BJ (cell line): Measurements from ENCODE around the gene POF1B. TPM values are rescaled to one million over a fixed set of nuclear protein-coding genes. Genes with fewer than 3 reads are reported as not detected.

Experiments used
- CTCF ChIA-PET: fragments of 350-600 bp; formaldehyde crosslinking; extraction: SDS; loops from one replicate; lab custom pipeline; 2021; ENCODE audit warnings: antibody characterized with exemption, inconsistent platforms; lab: Yijun Ruan, JAX
- POLR2A ChIA-PET: fragments of 300-600 bp; sonication (Branson Sonifier 250); formaldehyde crosslinking; extraction: SDS; loops from one replicate; lab custom pipeline; 2021; ENCODE audit warnings: antibody characterized with exemption; lab: Charles Lee
- DNase-seq: peaks from one replicate; pipeline ENCODE4 v3.0.0-alpha.2; 2011; ENCODE audit warnings: low read depth
- H3K27me3 ChIP-seq: 2 replicates; pipeline ENCODE4 v1.6.0; 2011; ENCODE audit warnings: low read length; ENCODE audit not compliant: control insufficient read depth, insufficient read depth
- H3K36me3 ChIP-seq: 2 replicates; pipeline ENCODE4 v1.5.1; 2011; ENCODE audit warnings: low read length; ENCODE audit not compliant: control insufficient read depth, insufficient read depth
- H3K4me3 ChIP-seq: 2 replicates; pipeline ENCODE4 v1.5.1; 2011; ENCODE audit warnings: low read depth, mild to moderate bottlenecking, control low read depth, low read length
- CTCF ChIP-seq: IDR thresholded peaks from 2 replicates; pipeline ENCODE4 v1.5.1; 2011; ENCODE audit warnings: low read depth, mild to moderate bottlenecking, control low read depth, inconsistent platforms, low read length, moderate library complexity; ENCODE audit not compliant: insufficient read depth
- polyA minus RNA-seq: library from RNA; depleted of rRNA, polyadenylated mRNA; stranded (reverse); fragments of >200 nt; gene quantifications from 2 replicates; pipeline ENCODE4 v1.2.3, GENCODE V29; 2011; rRNA and poly(A)+ RNA removed
- polyA plus RNA-seq: library from polyadenylated mRNA; depleted of rRNA; stranded (reverse); fragments of >200 nt; gene quantifications from 2 replicates; pipeline ENCODE4 v1.2.3, GENCODE V29; 2011; rRNA removed

Gene POF1B, protein sequence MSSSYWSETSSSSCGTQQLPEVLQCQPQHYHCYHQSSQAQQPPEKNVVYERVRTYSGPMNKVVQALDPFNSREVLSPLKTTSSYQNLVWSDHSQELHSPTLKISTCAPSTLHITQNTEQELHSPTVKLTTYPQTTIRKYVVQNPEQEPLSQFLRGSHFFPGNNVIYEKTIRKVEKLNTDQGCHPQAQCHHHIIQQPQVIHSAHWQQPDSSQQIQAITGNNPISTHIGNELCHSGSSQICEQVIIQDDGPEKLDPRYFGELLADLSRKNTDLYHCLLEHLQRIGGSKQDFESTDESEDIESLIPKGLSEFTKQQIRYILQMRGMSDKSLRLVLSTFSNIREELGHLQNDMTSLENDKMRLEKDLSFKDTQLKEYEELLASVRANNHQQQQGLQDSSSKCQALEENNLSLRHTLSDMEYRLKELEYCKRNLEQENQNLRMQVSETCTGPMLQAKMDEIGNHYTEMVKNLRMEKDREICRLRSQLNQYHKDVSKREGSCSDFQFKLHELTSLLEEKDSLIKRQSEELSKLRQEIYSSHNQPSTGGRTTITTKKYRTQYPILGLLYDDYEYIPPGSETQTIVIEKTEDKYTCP
- polyA plus RNA-seq: not detected in 2 replicates
- polyA minus RNA-seq: 0.05 TPM in 1 of 2 replicates, not detected in the other

- ChIA-PET CTCF (no interaction called here), POLR2A (no interaction called here)
- no peaks in the 10 kb centered on the region for H3K36me3 ChIP-seq
Measured at GRCh38 chrX:85379174-85379907, at the start of gene POF1B. Gene POF1B, minus strand, starts transcription at chrX:85379665. Its CDS starts 211 bp downstream, at chrX:85379454.

GRCh38 chrX:85429066-85429465 is 49.6 kb upstream of the POF1B start:
- Histone ChIP-seq H3K27me3 (no peaks in the 10 kb centered on the region), H3K36me3 (no peaks in the 10 kb centered on the region), H3K4me3 (no peak overlapping the region)
- DNase-seq: no peak
- CTCF ChIA-PET: no interaction called here
- TF ChIP-seq CTCF: no peak
- POLR2A ChIA-PET: no interaction called here

More at GRCh38 chrX:85379174-85379907, at the start of gene POF1B:
- TF ChIP-seq CTCF: no peak
- Histone ChIP-seq H3K4me3 (no peak within 1 kb of the TSS), H3K27me3 (no peaks in the 10 kb centered on the region)
- DNase-seq: no peak

- Histone ChIP-seq H3K36me3 (no peaks in the 10 kb centered on the region), H3K4me3 (no peak overlapping the region), H3K27me3 (no peaks in the 10 kb centered on the region)
- POLR2A ChIA-PET: no interaction called here
- no peak for TF ChIP-seq CTCF
- CTCF ChIA-PET: no interaction called here
- no peak for DNase-seq
Measured at GRCh38 chrX:85419293-85419692, 39.8 kb upstream of the POF1B start.

DNA sequence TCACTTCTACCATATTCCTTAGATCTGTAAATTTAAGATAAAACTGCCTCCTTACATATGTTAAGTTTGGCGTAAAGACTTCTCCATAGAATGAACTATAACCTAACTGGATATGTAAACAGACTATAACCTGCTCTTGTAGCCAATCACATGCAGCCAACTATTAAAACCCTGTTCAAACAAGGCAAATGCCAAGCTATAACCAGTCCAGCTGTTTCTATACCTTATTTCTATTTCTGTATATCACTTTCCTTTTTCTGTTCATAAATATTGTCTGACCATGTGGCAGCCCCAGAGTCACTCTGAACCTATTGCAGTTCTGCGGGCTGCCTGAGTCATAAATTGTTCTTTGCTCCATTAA is 12.4 kb upstream of the POF1B start:
- DNase-seq: no peak
- POLR2A ChIA-PET: no interaction called here
- TF ChIP-seq CTCF: no peak
- H3K36me3 ChIP-seq: no peaks in the 10 kb centered on the region
- CTCF ChIA-PET: no interaction called here
- no peak overlapping the region for H3K4me3 ChIP-seq
- no peaks in the 10 kb centered on the region for H3K27me3 ChIP-seq

DNA sequence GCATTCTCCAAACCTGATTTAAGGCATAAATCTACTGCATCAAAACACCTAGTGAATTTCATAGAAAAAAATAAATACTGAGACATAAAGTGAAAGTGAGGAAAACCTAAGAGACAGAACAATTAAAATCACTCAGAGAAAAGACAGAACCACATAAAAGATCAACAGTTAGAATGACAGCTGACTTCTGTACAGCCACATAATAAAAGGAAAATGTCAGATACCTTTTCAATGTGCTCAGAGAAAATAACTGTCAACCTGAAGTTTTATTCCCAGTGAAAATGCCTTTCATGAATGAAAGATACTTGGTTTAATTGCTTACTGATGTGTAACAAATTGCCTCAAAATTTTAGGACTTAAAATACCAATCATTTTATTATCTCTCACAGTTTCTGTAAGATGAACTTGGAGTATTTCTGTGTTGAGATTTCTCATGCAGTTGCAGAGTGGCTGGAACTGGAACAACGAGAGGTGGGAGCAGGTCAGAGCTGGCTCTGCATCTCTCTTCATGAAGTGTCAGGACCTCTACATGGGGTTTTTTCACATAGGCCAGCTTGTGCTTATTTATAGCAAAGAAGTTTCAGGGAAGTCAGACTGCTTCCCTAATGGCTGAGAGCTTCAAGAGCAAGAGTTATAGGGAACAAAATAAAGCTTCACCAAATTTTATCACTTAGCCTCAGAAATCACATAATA is 11.9 kb upstream of the POF1B start:
- no peak for TF ChIP-seq CTCF
- CTCF ChIA-PET: no interaction called here
- no peak overlapping the region for H3K4me3 ChIP-seq
- H3K27me3 ChIP-seq: no peaks in the 10 kb centered on the region
- H3K36me3 ChIP-seq: no peaks in the 10 kb centered on the region
- POLR2A ChIA-PET: no interaction called here
- no peak for DNase-seq
